G401 (cell line): ENCODE data around the gene ASCL2. TPM values are rescaled to one million over a fixed set of nuclear protein-coding genes. Genes with fewer than 3 reads are reported as not detected.
"Not testable (repeated sequence)": the region's sequence is repeated elsewhere in the genome, so short reads cannot be mapped to it uniquely, and the experiment has no call there.

Source experiments
- DNase-seq: peaks from one replicate; pipeline ENCODE4 v3.0.0-alpha.2; 2015; ENCODE audit warnings: low spot score
- in situ Hi-C: cut with HindIII; loops from 2 replicates; pipeline ENCODE4 v1.10.0; 2016; ENCODE audit warnings: low sequenced_read_pairs, mixed read lengths
- total RNA-seq: library from RNA; depleted of rRNA; stranded (reverse); fragments of >200 nt; shearing (Covaris generic); gene quantifications from 2 replicates; pipeline ENCODE4 v1.2.3, GENCODE V29; 2014

The ASCL2 gene
- total RNA-seq, 1 experiment from 2014 or later = not detected

DNA sequence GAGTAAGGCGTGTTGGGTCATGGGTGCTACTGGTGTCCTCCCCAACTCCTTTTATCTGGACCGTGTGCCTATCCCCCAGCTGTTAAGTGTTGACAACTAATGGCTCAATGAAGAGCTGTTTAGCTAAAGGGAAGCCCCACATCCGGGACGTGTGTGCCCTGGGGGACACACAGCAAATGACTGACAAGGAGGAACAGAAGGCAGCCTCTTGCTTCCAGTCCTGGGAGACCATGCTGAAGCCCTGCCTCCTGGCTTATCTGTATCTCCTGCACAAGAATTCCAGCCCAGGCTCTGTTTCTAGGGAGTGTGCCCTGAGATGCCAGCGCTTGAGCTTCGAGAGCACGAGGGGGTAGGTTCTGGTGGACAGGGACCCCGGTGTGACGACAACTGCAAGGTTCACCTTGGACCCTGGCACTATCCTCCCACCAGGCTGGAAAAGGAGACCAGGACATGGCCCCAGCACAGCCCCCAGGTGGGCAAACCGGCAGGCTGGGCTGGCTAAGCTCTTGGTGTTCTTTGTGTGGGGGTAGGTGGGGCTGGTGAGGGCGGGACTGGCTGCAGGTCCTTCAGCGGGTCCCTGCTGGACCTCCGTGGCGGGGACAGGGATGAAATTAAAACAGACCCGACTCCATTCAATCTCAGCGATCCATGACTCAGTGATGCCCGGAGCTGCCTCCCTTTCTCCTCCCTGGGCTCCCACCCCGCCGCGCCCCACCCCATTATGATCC is 21.0 kb downstream of the ASCL2 start:
- in situ Hi-C loops = no loop called here
- no peak for DNase-seq

DNA sequence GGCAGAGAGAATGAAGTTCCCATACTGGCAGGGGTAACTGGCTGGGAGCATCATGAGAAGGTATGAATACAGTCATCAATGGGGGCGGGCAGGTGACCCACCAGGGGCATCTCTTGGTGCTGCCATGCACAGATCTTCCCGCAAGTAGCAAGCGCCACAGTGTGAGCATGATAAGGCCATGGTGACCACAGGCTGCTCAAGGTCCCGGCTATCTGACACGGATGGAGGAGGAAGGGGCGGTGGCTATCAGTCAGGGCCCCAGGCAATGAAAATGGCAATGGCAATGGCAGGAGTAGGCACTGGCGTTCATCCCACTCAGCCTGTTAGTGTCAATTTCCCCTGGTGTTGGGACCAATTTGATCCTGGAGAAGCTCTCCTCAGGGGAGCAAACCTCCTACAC is 21.6 kb downstream of the ASCL2 start:
- in situ Hi-C loops = no loop called here
- DNase-seq = no peak

DNA sequence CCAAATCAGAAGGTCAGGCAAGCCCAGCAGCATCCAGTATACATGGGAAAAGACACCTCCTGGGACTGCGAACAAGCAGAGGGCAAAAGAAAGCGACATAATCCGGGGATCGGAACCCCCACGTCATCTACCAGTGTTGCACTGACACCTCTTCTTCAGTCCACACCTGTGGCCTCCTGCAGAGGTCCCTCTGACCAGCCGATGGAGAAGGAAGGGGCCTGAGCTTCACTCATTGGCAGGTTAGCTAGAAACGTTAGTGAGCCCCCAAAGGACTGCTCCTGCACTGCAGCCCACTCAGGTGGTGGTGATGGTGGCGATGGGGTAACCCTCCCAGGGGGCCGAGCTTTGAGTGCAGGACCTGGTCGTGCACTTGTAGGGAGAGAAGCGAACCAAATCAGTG is 22.1 kb downstream of the ASCL2 start:
- no peak for DNase-seq
- in situ Hi-C loops = no loop called here

DNA sequence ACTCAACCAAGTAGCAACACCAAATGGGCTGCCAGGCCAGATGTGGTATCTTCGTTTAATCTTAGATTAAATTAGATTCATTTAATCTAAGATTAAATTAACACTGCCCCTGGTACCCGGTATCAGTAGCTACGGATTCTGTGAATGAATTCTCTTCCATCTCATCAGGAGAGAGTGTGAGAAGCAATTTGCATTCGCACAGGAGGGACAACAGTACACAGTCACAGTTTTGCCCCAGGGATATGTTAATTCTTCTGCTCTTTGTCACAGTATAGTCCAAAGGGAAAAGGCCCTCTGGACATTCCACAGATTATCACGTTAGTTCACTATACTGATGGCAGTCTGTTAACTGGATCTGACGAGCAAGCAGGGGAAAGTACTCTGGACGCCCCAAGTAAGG is 22.9 kb downstream of the ASCL2 start:
- DNase-seq = no peak
- in situ Hi-C loops = no loop called here

DNA sequence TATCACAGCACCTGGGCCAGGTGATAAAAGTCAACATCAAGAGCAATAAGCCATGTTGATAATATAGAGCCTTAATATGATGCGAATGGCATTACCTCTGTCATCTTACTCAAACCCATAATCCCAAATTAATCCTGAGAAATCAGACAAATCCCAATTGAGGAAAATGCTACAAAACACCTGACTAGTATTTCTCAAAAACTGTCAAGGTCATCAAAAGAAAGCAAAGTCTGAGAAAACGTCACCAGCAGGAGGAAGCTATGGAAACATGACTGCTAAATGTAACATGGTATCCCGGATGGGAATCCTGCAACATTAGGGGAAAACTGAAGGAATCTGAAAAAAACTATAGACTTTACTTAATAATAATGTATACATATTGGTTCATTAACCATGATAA is 29.6 kb downstream of the ASCL2 start:
- in situ Hi-C loops = no loop called here
- DNase-seq = no peak

DNA sequence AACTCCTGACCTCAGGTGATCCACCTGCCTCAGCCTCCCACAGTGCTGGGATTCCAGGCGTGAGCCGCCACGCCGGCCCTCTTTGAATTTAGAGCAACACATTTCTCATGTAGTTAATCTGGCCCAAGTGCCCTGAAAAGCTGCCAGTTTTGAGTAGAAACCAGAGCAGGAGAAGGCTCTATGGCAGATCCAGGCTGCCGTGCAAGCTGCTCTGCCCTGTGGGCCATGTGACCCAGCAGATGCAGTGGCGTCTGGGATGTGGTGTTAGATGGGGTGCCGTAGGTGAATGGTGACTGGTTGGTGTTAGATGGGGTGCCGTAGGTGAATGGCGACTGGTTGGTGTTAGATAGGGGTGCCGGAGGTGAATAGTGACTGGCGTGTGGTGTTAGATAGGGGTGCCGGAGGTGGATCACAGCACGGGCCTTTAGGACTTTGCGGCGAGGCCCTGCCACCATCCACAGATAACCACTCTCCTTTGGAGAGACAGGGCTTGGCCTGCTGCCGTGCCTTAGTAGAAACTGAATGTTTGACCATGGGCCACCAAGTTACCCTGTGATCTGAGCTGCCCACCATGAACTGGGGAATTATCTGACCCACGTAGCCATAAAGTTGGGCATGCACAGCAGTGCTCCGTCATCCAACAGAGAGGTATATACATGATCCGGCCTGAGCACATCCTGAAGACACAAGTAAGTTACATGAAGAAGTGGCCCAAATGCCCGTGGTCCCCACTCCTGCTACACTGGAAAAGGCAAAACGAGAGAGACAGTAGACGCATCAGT is 32.7 kb downstream of the ASCL2 start:
- no peak for DNase-seq
- in situ Hi-C loops = no loop called here

DNA sequence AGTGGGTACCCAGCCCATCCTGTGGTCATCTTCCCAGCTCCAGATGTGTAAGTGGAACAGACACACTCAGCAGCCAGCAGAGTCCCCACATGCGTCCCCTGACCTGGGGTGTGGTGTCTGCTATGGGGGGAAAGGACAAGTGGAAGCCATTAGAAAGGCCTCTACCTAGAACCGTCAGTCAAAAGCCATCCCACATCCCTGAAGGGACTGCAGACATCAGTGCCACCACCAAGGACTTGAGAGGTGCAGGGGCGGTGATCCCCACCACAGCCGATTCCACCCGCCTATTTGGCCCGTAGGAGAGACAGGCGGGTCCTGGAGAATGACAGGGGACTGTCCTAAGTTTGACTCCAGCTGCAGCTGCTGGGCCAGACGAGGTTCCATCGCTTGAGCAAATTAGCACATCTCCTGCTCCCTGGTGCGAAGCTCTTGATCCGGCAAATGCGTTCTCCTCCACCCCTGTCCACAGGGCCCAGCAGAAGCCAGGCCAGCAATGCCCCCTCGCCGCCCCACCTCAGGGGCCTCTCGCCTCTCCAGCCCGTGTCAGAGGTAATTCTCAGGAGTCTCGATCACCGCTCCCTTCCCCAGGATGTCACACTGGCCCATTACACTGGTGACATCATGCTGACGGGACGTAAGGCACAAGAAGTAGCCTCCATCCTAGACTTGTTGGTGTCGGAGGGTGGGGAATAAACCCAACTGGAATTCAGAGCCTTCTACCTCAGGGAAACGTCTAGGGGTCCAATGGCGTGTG is 33.8 kb downstream of the ASCL2 start:
- DNase-seq, in situ Hi-C loops: not testable (repeated sequence)

DNA sequence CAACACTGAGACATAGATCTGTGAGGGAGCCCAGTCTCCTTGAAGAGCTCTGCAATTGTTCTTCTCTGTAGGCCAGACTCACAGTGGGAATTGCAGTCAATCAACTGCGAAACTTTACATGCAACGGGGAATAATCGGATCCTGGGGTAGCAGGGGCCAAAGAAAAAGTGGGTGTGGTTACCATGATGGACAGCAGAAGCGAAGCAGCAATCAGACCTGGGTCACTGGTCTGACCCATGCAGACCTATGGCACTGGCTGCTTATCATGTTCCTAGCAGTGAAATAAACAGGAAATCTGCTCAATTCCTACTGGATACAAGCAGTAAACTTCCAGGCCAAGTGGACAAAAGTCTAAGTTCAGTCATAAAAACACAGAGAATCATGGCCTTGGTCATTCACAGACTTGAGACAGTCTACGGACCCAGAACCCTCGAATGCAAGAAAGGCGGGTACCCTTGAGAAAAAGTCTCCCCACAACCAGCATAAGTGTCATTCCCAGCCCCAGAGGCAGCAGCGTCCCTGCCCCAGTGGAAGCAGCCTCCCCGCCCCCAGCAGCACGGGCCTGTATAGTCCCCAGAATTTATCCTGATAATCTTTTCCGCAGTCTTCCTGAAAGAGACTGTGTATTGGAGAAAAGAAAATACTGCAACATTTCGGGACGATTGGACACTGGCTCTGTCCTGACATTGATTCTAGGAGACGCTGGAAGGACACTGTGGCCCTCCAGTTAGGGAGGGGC is 34.6 kb downstream of the ASCL2 start:
- no peak for DNase-seq
- in situ Hi-C loops = no loop called here

DNA sequence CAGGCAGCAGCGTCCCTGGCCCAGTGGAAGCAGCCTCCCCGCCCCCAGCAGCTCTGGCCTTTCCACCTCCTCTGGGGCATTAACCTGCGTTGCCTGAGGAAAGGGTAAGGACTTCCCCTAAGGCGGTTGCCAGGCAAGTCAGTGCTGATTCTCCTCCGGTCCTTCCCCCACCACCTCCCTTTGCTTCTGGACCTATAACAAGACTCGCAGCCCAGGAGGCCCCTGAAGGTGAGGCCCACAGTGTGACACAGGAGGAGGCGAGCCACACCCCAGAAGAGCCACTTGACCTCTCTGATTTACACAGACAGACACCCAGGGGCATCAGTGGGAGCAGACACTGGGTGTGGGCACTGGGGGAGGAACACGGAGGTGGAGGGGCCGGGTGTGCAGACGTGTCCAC is 35.4 kb downstream of the ASCL2 start:
- no peak for DNase-seq
- in situ Hi-C loops = no loop called here

DNA sequence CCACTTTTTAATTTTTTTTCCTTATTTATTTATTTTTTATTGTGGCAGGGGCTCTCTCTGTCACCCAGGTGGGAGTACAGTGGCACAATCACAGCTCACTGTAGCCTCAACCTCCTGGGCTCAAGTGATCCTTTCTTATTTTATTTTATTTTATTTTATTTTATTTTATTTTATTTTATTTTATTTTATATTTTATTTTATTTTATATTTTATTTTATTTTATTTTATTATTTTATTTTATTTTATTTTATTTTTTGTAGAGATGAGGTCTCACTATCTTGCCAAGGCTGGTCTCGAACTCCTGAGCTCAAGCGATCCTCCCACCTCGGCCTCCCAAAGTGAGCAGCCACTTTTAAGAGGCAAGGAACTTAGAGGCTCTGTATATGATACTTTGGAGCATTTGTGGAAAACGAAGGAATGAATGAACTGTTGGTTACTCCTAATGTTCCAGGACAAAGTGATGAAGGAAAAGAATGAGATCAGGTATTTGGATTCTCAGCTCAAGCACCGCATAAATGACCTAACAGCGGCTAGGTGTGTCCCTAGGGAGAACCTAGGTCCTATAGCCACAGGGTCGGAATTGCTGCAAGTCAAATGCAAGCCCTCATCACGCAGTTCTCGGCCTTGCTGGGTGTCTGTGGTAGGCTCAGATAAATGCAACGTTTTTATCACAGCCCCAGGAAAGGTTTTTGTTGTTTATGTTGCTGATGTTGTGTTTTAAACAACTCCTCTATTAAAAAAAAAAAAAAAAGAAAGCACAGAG is 36.5 kb downstream of the ASCL2 start:
- no peak for DNase-seq
- in situ Hi-C loops = no loop called here

DNA sequence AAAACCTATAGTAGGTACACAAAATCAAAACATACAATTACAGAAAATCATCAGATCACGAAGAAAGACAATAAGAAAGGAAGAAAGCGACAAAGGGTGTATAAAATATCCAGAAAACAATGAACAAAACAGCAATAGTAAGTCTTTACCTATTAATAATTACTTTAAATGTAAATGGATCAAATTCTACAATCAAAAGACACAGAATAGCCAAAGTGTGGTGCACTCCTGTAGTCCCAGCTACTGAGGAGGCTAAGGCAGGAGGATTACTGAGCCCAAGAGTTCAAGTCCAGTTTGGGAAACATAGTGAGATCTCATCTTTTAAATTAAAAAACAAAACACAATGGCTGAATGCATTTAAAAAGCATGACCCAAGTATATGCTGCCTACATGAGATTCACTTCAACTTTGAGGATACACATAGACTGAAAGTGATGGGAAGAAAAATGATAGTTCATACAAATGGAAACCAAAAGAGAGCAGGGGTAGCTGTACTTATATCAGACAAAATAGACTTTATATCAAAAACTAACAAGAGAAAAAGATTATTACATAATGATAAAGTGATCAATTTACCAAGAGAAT is 40.6 kb downstream of the ASCL2 start:
- in situ Hi-C loops = no loop called here
- DNase-seq = no peak

DNA sequence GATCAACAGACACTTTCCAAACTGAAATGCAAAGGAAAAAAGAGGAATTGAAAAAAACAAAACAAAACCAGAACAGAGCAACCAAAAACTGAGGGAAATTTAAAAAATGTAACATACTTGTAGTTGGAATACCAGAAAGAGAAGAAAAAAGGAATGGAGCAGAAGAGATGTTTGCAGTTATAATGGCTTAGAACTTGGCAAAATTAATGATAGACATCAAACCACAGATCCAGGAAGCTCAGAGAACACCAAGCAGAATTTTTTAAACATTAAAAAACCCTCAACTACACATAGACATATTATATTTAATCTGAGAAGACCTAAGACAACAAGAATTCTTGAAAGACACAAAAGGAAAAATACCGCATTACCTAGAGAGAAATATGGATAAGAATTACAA is 46.1 kb downstream of the ASCL2 start:
- no peak for DNase-seq
- in situ Hi-C loops = no loop called here

DNA sequence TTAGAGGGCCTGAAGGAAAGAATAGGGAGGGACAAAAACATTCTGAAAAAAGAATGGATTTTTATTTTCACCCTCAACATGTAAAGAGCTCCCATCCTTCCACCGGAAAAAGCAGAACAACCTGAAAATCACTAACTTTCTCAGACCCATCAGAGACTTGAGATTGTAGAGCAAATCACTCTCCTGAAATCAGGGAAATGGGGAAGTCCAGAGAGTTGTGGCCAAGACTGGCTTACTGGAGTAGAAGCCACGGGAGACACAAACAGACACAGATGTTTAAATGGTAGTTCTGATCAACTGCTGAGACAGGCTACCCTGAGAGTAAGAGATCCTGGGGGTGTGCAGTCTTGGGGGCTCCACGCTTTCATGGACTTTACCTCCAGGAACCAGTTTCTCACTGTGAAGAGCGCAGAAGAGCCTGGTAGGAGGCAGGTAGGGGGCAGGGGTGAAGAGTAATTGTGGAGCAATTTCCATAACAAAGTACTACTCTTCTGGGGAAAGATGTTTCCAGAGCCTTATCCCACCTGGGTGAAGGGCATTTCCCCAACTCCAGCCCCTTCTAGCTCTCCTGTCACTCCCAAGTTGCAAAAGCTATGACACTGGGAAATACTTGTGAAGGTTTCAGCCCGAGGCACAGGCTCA is 47.1 kb downstream of the ASCL2 start:
- no peak for DNase-seq
- in situ Hi-C loops = no loop called here

DNA sequence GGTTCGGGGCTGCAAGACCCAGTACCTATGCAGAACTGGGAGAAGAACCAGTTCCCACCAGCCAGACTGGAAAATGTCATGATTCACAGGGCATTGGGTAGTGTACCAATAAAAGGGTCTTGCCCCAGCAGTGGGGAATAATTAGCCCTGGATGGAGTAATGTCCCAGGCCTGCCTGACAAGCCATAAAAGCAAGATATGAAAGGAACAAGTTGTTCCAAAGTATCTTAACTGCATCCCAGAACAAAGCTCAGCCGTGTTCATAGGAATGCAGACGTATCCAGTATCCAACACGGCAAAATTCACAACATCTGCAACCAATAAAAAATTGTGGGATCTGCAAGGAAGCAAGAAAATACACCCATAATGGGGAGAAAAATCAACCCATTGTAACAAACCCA is 47.9 kb downstream of the ASCL2 start:
- in situ Hi-C loops = no loop called here
- DNase-seq = no peak

DNA sequence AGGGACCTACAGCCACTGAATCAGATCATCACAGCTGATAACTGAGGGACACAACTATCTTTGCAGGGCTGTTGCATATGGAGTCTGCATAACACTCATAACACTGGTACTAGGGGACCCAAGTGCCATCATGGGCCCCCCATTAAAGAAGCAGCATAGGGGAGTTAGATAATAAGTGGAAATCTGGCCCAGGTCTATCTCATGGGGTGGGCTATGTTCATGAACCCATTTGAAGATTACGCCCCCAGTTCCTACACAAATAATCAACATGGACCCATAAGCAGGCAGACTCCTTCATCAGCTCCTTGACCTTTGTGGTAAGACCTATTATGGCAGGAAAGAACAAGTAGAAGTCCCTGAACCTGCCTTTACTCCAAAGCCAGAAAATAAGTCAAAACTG is 48.8 kb downstream of the ASCL2 start:
- DNase-seq = no peak

DNA sequence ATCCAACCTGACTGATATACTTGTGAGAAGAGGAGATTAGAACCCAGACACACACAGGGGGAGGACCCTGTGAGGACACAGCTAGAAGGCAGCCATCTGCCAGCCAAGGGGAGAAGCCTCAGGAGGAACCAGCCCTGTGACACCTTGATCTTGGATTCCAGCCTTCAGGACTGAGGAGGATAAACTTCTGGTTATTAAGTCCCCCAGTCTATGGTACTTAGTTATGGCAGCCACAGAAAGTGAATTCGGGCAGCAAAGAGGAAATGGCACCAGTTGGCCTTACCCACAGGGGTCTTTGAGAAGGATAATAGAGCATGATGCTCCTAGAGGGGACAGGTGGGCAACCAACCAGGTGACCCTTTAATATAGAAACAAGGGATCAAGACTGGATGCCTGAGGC is 49.4 kb downstream of the ASCL2 start:
- DNase-seq = no peak
- in situ Hi-C loops = no loop called here

More for the DNA sequence above, 48.8 kb downstream of the ASCL2 start:
- in situ Hi-C loops = no loop called here

DNA sequence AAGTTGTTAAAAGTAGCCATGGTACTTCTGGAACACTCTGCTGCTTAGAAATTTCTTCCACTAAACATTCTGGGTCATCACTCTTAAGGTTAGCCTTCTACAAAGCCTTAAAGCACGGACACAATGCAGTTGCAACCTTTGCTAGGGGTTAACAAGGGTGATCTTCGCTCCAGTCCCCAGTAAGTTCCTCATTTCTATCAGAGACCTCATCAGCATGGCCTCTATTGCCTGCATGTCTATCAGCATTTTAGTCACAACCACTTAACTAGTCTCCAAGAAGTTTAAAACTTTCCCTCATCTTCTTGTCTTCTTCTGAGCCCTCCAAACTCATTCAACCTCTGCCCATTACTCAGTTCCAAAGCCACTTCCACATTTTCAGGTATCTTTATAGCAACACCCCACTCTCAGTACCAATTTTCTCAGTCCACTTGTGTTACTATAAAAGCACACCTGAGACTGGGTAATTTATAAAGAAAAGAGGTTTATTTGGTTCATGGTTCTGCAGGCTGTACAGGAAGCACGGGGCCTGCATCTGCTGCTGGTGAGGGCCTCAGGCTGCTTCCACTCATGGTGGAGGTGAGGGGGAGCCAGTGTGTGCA is 50.1 kb downstream of the ASCL2 start:
- in situ Hi-C loops = no loop called here
- DNase-seq = no peak
